IPS-NIHi7 (cell line): ENCODE data around the gene USHBP1.
A peak's percentile ranks its signal among the peaks of the same experiment; 100 is the strongest.

Source experiments
- DNase-seq: peaks from one replicate; pipeline ENCODE4 v3.0.0; 2012; ENCODE audit warnings: mixed read lengths; ENCODE audit errors: extremely low spot score

Gene USHBP1

DNA sequence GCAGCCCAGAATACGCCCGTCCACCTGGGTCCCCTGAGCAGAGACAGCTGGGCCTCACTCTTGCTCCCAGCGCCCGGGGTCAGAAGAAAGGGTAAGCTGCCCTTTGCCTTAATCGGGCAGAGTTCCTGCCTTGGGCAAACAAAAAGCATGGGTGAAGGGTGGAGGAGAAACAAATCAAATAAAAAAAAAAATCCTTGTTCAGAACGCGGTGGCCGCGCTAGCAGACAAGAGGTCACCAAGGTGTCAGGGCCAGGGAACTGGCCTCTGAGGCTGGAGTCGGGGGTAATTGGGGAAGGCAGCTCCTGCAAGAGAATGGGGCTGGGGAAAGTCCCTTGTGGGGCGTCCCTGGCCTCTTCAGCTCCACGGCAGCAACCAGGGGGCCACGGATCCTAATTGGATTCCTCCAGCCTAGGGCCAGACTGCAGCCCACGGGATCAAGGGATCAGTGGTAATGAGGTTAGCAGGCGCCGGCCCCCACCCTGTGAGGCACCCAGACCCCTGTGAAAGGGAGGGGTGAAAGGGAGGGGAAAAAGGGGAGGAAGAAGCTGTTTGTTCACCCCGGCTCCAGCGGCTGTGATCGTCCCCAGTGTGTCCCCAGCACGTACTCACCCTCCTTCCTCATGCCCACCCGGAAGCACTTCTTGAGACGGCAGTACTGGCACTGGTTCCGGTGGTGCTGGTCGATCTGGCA, 24.3 kb downstream of the USHBP1 start:
- no peak for DNase-seq

DNA sequence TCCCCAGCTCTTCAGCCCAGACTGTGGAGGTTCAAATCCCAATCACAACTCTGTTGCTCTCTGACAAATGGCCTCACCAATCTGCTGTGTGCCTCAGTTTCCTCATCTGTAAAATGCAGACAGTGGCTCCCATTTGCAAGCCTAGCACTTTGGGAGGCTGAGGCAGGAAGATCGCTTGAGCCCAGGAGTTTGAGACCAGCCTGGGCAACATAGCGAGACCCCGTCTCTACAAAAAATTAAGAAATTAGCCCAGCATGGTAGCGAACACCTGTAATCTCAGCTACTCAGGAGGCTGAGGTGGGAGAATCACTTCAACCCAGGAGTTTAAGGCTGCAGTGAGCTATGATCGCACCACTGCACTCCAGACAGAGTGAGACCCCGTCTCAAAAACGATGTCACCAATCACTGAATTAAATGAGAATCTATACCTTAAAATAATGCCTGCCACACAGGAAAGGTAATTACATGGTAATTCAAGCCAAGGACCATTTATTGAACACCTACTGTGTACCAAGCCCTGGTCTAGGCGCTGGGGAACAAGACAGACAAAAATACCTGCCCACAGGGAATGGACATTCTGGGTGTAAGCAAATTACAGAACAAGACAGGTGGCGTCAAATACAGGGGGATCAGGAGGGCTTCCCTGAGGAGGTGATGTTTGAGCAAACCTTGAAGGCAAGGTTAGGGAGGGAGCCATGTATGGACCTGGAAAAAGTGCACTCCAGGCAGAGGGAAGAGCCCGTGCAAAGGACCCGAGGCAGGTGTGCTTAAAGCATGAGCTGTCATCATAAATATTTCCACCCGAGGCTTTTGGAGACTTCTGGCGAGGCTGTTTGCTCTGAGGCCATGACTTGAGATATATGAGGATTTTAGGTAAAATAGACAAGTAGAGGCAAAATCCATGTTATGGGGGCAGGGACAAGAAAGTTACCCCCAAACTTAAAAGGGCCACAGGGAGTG, 26.5 kb downstream of the USHBP1 start:
- DNase-seq, result no peak

GRCh38 chr19:17236811-17237543, 27.6 kb downstream of the USHBP1 start:
- no peak for DNase-seq

DNA sequence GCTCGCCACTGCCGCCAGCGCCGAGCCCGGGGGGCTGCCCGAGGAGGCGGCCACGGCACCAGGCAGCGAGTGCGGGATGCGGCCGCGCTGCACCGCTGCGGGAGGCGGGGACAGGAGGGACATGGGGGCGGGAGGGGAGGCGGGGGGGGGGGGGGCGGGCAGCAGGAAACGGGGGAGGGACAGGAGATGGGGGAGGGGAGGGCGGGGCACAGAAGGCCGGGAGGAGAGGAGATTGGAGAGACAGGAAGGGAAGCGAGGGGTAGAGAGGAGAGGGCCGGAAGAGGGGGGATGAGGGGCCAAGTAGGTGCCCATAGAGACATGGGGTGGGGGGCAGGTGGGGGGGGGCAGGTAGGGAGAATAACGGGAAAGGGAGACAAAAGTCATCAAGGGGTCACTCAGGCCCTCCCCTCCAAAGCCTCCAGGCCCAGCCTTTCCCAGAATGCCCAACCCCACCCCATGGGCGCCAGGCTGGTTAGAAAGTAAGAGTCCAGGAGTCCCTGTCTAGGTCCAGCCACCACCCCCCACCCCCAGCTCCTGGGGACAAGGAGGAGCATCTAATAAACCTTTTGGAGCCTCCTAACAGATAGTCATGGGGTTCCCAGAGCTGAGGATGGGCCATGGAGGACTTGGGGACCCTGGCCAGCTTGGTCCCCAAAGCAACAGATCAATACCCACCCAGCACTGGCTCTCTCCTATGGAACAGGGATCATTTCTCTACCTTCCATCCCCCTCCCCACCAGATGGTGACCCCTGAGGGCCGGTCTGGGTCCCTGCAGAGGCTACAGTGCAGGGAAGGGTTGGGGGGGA, 28.4 kb downstream of the USHBP1 start:
- peak; percentile 68 for DNase-seq

DNA sequence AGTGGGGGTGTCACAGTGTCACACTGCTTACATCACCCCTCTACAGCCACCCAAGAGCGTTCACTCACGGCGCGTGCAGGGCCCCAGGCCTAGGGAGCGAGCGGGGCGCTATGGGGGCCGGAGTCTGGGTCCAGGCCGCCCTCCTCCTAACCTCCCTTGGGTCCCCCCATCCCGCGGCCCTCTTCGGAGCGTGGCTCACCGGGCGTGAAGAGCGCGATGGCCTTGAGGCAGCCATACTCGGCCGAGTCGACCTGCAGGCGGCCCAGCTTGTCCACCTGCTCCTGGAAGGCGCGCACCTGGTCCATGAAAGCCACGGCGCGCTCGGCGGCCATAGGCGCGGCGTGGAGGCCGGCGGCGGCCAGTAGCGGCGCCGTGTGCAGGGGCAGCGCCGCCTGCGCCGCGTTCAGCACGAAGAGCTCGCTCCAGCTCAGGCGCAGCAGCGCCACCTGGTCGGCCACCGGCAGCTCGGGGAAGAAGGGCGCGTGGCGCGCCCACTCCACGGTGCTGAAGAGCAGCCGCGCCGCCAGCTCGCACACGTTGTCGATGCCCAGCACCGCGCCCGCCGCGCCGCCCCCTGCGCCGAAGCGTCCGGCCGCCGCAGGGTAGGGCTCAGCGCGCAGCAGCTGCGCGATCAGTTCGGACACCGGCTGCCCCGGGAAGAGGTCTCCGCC, 29.1 kb downstream of the USHBP1 start:
- peak; percentile 24 for DNase-seq

DNA sequence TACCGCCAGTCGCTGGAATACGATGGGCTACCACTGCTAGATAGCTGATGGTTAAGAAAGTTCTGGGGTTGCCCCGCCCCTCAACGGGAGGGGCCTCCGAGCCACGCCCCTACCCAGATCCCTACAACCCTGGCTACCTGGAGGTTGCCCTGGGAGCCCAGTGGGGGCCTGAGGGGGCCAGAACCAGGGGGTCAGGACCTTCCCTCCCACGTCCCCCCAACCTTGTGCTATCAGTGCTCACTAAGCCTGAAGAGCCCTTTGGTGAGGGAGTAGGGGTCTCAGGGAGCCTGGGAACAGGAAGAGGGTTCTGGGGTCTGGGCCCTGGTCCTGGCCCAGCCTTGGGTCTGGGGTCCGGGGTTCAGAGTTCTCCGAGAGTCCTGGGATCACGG, 29.6 kb downstream of the USHBP1 start:
- DNase-seq, result peak; percentile 73

- DNase-seq, result no peak
Observed at GRCh38 chr19:17232258-17232657, 32.3 kb downstream of the USHBP1 start.

- DNase-seq, result no peak
Observed at GRCh38 chr19:17229890-17230289, 34.7 kb downstream of the USHBP1 start.

DNA sequence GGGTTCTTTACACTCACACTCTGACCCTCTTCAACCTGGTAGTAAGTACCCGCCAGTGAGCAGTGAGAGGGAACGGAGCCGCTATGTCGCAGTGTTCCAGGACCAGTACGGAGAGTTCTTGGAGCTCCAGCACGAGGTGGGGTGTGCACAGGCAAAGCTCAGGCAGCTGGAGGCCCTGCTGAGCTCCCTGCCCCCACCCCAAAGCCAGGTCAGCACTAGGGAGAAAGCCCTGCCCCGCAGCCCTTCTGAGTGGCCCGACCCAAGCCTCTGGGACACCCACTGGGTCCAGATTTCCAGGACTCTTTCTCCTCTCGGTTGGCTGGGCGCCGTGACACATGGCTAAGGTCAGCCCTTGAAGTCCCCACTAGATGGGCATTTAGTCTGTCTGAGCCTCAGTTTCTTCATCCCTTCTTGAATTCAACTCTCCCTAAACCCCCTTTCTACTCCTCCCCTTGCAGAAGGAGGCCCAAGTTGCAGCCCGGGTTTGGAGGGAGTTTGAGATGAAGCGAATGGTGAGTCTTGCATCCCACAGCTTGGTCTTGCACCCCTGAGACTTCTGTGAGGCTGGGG, 36.7 kb downstream of the USHBP1 start:
- DNase-seq, result no peak

DNA sequence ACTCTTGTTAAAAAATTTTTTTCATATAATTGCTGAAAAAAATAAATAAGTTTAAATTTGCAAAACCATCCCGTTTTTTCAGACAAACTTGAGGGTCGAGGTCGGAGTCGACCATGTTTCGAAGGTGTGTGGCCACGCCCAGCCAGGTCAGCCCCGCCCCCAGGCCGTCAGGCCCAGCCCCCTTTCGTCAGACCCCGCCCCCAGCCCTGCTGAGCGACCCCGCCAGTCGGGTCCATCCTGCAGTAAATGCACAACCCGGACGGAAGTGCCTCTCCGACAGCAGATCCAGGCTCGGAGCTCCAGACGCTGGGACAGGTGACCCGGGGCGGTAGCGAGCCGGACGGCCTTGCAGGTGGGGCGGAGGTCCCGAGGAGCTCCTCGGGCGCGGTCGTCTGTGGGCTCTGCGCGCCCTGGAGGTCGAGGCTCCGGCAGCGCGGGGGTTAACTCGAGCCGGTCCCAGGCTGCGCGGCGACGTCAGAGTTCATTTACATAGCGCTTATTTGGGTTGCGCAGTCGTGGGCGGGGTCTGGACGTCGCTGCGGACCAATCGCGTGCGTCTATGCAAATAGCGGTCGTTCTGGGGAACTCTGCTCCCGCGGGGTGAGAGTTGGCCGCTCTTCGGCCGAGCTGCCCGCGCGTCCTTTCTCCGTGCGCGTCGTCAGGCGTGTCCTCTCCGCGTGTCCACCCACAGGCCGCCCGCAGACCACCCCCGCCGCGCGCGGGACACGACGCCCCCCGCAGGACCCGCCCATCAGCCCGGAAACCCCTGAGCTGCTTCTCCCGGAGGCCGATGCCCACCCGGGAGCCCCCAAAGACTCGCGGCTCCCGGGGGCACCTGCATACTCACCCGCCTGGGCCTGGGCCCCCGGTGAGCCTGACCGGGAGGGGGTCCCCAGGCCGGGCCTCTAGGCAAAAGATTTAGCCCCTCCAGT, 38.3 kb downstream of the USHBP1 start, which contains the start of gene OCEL1:
TSS of gene OCEL1 (plus strand) at position 225 of the 932 bp plus-strand sequence. CDS start at position 247, 22 bp downstream.
- peak; percentile 92 for DNase-seq

- no peak for DNase-seq
Observed at GRCh38 chr19:17225053-17225452, 39.5 kb downstream of the USHBP1 start.

DNA sequence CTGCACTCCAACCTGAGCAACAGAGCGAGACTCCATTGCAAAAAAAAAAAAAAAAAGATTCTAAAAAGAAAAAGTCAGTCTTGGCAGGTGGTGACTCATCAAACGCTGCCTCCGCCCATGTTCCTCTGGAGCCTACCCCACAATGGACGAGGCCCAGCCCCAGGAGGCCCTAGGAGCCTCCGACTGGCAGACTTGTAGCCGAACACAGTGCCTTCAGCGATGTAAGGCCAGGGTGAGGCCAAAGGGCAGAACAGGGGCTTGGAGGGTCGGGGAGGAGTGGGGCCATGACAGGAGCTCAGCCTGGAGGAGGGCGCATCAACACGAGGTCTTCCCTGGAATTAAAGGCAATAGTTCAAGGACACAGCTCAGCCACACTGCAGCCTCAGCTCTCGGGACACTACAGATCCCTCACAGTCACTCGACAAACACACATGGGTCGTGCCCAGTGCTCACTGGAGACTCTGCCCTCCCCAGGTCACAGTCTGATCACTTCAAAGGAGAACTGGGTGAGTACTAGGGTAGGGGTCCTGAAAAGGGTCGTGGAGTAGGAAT, 44.3 kb downstream of the USHBP1 start:
- DNase-seq, result no peak

DNA sequence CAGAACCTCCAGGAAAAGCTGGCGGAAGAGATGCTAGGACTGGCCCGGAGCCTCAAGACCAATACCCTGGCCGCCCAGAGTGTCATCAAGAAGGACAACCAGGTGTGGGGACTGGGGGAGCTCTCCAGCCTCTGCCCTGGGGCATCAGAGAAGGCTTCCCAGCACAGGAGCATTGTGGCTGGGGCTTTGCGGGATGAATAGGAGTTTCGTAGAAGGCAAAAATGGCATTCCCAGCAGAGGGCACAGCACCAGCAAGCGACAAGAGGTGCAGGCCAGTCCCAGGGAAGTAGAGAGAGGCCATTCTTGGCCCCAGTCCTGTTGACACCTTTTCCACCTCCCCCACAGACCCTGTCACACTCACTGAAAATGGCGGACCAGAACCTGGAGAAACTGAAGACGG, 45.3 kb downstream of the USHBP1 start:
- DNase-seq, result no peak

GRCh38 chr19:17216058-17216670, 48.4 kb downstream of the USHBP1 start:
- no peak for DNase-seq

DNA sequence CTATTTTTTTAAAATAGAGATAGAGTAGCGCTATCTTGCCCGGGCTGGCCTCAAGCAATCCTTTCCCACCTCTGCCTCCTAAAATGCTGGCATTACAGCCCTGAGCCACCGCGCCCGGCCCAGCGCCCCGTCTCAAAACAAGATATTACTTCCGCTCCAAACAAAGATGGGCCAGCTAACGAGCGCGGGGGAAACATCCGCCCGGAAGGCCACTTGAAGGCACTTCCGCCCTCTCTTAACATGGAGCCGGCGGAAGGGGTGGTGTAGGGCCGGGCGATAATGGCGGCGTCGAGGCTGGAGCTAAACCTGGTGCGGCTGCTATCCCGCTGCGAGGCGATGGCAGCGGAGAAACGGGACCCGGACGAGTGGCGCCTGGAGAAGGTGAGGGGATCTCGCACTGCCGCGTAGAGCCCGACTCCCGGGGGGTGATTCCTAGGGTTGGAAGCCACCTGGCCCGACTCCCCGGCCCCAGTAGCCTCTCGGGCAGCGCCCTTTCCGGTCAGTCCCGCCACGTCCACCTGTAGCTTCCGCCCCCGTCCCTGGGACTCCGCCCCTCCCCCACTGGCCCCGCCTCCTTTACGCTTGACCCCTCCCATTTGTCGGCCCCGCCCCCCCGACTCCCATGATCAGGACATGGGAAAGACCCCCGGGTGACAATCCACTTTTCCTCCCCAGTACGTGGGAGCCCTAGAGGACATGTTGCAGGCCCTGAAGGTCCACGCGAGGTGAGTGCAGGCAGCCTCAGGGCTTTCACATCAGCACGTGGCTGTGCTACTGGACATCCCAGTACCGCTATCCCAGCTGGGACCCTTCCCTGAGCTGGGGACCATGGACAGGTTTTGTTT, 49.2 kb downstream of the USHBP1 start, which contains the start of gene USE1:
TSS of gene USE1 (plus strand) at position 231 of the 845 bp plus-strand sequence. CDS start at position 280, 49 bp downstream.
- DNase-seq, result peak; percentile 90

- no peak for DNase-seq
Observed at GRCh38 chr19:17214508-17215126, 49.9 kb downstream of the USHBP1 start.

DNA sequence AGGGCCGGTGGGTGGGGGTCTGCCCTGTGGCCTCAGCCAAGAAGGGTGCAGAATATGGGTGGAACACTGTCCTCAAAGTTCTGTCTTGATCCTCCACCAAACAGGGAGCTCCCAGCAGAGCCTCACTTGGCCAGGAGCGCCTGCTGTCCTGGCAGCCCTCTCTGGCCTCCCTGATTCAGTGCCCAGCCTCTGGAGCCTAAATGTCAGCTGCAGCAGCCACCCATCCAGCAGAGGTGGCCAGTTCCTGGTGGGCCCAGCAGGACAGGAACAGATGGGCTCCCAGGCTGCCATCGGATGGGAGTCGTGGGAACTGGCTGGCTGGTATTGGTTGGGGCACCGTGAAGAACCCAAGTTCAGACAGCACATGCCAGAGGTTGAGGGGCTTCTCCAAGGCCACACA, 51.2 kb downstream of the USHBP1 start:
- no peak for DNase-seq
